ENCODE results near the gene CERK.
"Not testable (repeated sequence)": the region's sequence is repeated elsewhere in the genome, so short reads cannot be mapped to it uniquely, and the experiment has no call there.

Gene CERK

DNA sequence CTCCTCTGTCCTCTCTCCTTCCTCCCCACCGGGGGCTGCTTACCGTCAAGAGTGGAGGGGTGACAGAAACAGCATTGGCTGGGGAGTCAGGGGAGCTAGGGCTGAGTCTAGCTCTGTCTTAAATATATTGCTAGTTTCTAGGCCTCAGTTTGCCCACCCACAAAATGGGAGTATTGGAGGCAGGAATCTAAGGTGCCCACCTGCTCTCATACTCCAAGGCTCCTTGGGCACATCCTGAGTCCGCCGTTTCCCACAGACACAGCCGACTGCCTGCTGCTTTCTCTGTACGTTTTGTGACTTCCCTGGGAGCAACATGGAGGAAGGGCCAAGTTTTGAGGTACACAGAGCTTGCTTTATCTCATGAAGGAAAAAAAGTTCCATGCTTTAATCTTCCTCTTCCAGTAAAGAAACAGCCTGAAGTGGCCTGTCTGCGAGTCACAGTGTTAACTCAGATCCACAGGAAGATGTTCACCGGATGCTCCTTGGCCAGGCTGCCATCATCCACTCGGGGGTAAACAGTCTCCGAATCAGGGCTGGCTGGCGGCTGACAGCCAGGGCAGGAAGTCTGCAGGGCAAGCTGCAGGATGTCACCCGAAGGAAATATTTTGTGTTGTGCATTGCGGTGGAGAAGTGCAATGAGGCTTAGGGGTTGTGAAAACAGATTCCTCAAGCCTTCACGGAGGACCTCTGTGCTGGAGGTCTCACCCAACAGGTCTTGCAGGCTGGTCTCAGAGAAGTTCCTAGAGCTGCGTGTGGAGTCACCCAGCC, 11.0 kb upstream of the CERK start:
- DNase-seq, result peak; percentile 58

DNA sequence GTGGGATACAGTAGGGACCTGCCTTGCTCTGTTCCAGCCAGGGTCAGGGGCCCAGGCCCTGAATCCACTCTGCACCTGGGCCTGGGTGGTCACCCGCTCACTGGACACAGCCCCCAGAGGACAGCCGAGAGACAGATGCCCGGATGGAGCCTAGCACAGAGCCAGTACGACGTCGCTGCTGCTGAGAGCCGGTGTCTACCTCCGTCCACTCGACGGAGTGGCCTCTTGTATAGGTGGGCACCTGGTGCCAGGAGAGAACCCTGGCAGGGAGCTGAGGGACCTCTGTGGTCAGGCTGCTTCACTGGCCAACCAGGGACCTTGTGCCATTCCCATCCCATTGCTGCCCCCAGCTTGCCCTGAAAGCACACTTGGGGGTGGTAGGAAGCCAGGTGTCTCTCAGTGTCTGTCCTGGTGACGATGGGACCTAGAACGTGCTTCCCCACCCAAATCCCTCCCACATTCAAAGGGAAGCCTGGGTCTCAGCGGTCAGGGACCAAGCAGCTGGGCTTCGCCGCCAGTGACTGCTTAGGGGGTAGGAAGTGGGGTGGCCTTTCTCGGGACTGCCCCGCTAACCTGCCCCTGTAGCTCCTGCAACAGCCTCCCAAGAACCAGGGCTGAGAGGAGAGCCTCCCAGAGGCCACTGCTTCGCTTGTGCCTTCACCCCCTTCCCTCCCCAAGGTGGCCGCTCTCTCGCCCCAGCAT, 10.3 kb upstream of the CERK start:
- DNase-seq, result no peak

- no peak for DNase-seq
Observed at GRCh38 chr22:46747646-46748045, 9.6 kb upstream of the CERK start.

DNA sequence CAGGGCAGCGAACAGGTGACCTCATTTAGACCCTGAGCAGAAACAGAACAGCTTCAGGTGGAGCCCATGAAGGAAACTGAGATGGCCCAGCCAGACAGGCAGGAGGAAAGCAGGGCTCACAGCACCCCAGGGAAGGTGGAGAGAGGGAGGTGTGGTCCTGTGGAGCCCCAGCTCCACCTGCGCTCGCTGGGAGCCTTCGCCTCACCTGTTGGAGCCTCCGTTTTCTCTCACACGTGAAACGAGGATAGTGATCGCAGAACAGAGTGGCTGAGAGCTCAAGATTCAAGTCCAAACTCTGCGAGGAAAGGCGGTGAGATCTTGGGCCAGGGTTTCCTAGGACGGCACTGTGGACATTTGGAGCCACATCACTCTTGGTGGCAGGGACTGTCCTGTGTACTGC, 8.6 kb upstream of the CERK start:
- DNase-seq, result no peak

DNA sequence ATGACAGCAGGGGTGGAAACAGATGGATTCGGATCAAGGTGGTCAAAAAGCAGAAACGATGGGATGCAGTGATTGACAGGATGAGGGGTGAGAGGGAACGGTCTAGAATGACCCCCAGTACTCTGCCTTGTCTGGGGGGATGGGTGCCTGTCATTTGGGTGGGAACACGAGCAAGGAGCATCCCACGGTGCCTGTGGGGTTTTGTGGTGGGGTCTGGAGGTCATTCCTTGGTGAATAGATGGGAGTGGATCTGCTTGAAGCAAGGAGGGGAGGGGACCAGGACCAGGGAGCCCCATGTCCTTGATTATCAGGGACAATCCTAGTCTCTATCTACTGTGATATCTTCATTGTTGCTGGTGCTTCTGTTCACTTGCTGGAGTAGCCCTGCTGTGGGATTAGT, 8.1 kb upstream of the CERK start:
- no peak for DNase-seq

GRCh38 chr22:46744581-46744980, 6.5 kb upstream of the CERK start:
- no peak for DNase-seq

DNA sequence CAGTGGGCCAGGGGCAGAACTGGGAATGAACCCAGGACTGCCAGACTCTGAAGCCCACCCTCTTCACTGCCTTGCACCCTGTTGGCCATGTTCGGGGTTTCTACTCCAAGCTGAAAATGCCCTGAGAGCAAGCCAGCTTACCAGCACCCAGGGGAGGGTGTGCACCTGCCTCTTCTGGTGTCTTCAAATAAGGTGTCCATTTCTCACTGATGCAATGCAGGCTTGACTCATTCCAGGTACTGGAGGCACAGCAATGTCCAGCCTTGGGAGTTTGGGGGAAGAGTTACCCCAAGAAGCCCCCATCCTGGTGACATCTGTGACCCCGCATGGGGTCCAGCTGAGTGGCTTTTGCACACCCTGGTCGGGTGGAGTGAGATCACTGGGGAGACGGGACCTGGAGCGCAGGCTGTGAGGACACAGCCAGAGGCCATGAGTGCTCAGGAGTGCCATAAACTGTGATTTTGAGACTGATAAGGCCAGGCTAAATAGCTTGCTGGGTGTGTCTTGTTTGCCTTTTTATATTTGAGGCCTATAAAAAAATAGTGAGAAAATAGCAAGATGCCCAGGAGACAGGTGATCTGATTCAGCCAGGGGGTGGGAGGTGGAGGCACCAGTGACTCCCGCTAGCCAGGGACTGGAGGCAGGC, 4.6 kb upstream of the CERK start:
- DNase-seq, result no peak

- no peak for DNase-seq
Observed at GRCh38 chr22:46741974-46742519, 4.0 kb upstream of the CERK start.

DNA sequence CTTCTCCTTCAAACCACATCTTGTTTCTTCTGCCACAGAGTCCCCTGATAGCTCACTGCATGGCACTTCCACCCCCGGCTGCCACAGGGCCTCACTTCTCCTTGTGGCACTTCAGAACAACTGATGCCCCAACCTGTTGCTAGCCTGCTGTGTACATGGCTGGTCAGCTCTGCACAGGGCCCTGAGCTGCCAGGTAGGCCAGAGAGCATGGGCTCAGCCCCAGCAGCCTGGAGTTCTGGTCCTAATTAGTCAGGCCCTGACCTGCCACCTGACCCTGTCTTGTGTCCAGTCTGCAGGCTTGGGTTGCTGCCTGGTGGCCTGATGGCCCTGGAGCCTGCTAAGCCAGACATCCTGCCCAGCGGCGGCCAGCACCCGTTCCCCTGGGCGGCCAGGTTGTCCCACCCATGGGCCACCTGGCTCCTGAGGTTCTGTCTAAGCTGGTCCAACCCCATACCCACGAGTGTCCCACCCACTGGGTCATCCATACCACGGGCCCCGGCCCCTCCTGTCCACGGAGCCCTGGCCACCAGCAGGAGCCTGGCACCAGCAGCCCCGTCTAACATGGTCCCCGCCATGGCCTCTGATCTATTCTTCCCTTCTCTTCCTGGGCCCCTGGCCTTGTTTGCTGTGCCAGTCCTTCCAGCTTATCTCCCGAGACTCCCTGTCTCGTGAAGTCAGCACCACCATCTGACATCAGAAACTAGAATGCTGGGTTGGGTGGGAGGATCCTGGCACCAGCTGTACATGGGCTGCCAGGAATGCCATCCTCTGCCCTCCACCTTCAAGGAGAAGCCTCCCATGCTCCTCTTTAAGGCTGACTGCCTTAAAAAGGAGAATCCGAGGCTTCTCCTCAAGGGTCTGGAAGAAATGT, 3.1 kb upstream of the CERK start:
- DNase-seq, result no peak

- DNase-seq, result peak; percentile 80
Observed at GRCh38 chr22:46739094-46739870, 1.2 kb upstream of the CERK start.

GRCh38 chr22:46738647-46739093, 618 bp upstream of the CERK start:
- peak; percentile 62 for DNase-seq

GRCh38 chr22:46737105-46737975, 712 bp downstream of the CERK start:
- DNase-seq, result peak; percentile 50

DNA sequence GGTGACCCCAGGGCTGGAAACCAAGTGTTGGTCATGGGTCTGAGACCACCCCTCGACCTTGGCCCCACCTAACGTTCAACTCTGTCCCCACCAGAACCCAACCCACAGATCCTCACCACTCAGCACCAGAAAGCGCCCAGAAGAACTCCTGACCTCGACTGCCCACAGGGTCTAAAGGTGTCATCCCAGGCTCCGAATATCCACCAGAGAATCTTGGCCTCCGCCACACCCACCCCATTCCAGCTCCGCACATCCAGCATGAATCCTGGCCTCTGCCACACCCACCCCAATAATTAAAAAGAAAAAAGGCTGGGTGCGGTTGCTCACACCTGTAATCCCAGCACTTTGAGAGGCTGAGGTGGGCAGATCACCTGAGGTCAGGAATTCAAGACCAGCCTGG, 1.3 kb downstream of the CERK start:
- no peak for DNase-seq

DNA sequence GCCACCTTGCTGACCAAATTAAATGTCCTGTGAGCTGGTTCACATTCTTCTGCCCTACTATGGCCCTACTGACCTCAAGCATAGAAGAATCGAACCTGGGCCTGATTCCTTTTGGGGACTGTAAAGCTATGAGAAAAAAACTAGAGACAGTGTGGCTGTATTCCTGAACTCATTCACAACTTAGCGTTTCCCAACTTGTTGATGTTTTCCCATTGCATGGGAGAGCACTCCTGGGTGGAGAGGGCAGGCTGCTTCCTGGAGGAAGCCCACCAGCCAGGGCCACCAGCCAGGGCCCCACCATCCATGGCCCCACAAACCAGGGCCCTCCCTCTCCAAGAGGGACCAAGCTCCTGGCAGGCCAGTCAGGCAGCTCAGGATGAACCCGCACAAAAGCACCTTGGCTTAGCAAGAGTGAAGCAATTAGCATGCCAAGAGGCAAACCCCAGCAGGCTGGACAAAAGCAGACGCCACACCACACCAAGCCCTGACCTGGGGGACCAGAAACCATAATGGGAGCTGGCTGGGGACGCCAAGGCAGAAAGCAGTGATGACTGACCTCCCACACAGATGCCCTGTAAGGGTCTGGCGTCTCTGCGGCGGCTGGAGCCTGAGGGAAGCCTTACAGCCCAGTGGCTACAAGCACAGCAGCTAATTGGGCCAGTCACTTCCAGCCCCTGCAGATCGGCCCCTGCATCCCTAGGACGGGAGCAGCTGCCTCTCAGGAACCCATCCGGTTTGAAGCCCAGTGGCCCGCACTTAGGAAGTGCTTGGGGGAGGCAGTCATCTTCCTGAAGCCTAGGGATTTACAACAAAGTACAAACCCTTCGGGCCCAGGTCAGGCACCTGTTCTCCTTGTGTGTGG, 2.1 kb downstream of the CERK start:
- peak; percentile 18 for DNase-seq

- no peak for DNase-seq
Observed at GRCh38 chr22:46734830-46735453, 3.1 kb downstream of the CERK start.

DNA sequence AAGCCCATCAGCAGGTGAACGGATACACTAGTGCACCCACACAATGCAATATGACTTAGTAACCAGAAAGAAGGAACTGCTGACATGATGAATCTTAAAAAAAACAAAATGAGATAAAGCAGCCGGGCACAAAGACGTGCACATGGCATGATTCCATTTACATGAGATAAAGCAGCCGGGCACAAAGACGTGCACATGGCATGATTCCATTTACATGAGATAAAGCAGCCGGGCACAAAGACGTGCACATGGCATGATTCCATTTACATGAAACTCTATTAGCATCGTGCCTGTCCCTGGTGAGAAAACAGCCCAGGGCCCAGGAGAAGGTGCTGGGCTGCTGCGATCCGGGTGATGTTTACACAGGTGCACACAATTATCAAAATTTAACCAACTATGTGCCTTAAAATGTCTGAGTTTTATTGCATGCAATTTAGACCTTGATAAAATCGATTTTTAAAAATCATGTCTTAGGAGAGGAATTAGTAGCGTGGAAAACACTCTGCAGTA, 3.8 kb downstream of the CERK start:
- DNase-seq, result not testable (repeated sequence)

- no peak for DNase-seq
Observed at GRCh38 chr22:46732513-46732912, 5.5 kb downstream of the CERK start.

DNA sequence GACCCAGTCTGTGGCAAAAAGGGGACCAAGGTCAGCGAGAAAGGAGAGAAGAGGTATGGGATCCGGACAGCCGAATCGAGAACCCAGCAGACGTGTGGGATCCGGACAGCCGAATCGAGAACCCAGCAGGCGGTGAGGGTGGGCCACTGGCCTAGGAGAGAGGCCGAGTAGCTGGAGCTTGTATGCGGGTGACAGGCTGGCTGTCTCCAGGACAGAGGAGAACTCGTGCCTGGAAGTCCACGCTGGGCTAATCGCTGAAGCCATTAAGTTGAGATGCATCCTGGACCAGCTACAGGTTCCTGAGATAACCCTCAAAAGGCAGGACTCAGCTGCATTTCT, 6.0 kb downstream of the CERK start:
- DNase-seq, result no peak

All from EL (cell line).